A549 (cell line): Measurements from ENCODE around the gene TNNI3. TPM values are rescaled to one million over a fixed set of nuclear protein-coding genes. Genes with fewer than 3 reads are reported as not detected.

Experiments used
- ATAC-seq, 2 experiments: fragments of 200-7000 bp in 1 of 2; fragments of >200 bp in 1 of 2; cut with Nextera tagmentation in 1 of 2; cut with Tn5 transposase in 1 of 2; 3 replicates each; pipeline versions ENCODE4 v1.8.0 to v1.9.1; 2018 to 2020; ENCODE audit warnings: mild to moderate bottlenecking in 1 of 2, moderate library complexity in 1 of 2
- CTCF ChIA-PET: fragments of 300-600 bp; sonication (Branson Sonifier 250); formaldehyde crosslinking; extraction: SDS; loops from one replicate; lab custom pipeline; 2021; ENCODE audit warnings: antibody characterized with exemption, inconsistent platforms; lab: Yijun Ruan, JAX
- POLR2A ChIA-PET: fragments of 350-600 bp; formaldehyde crosslinking; extraction: SDS; loops from one replicate; lab custom pipeline; 2021; ENCODE audit warnings: antibody characterized with exemption, inconsistent platforms; lab: Yijun Ruan, JAX
- DNase-seq, 2 experiments: peaks; one replicate each; pipeline versions ENCODE4 v3.0.0 to v3.0.0-alpha.2; 2011 to 2016; ENCODE audit warnings: low read depth in 1 of 2, low spot score in 1 of 2
- FAIRE-seq: peaks from 2 replicates; lab custom pipeline; 2011; peaks lifted over from hg19 to GRCh38; lab: Jason Lieb, UNC
- H3K27ac ChIP-seq, 2 experiments: fragments of >200 bp; sonication (Bioruptor Twin); formaldehyde crosslinking; 3 replicates each; pipeline ENCODE4 v1.5.1; 2016 to 2017
- H3K4me1 ChIP-seq: fragments of >200 bp; sonication (Bioruptor Twin); formaldehyde crosslinking; 3 replicates; pipeline ENCODE4 v1.6.1; 2016
- H3K4me2 ChIP-seq: fragments of >200 bp; sonication (Bioruptor Twin); formaldehyde crosslinking; 3 replicates; pipeline ENCODE4 v1.6.1; 2016
- H3K4me3 ChIP-seq: fragments of >200 bp; sonication (Bioruptor Twin); formaldehyde crosslinking; 3 replicates; pipeline ENCODE4 v1.5.1; 2016
- H3K9me3 ChIP-seq: fragments of >200 bp; sonication (Bioruptor Twin); formaldehyde crosslinking; 3 replicates; pipeline ENCODE4 v1.6.1; 2016
- ATOH8 ChIP-seq: fragments of 250-450 bp; sonication (Bioruptor Pico); IDR thresholded peaks from 2 replicates; pipeline ENCODE4 v1.5.0; 2020; ENCODE audit warnings: low read depth, mild to moderate bottlenecking, moderate library complexity
- BCL3 ChIP-seq: fragments of >200 bp; sonication (Bioruptor Twin); formaldehyde crosslinking; IDR thresholded peaks from 3 replicates; pipeline ENCODE4 v1.6.1; 2016
- BHLHE40 ChIP-seq: IDR thresholded peaks from 2 replicates; pipeline ENCODE4 v1.6.1; 2012; ENCODE audit warnings: low read depth, low read length, inconsistent platforms
- CBX8 ChIP-seq: fragments of 200-600 bp; sonication (generic); IDR thresholded peaks from 2 replicates; pipeline ENCODE4 v1.6.1; 2016
- CEBPB ChIP-seq, 2 experiments: fragments of >200 bp in 1 of 2; sonication (Bioruptor Twin) in 1 of 2; formaldehyde crosslinking in 1 of 2; IDR thresholded peaks; 2 replicates each; pipeline ENCODE4 v1.6.1; 2012 to 2016
- CHD4 ChIP-seq: fragments of 200-600 bp; sonication (generic); IDR thresholded peaks from 2 replicates; pipeline ENCODE4 v1.6.1; 2016; ENCODE audit warnings: antibody characterized with exemption, mild to moderate bottlenecking, borderline replicate concordance
- CTCF ChIP-seq: fragments of >200 bp; sonication (Bioruptor Twin); formaldehyde crosslinking; IDR thresholded peaks from 3 replicates; pipeline ENCODE4 v1.5.1; 2016
- EHF ChIP-seq: fragments of 250-450 bp; sonication (Bioruptor Pico); IDR thresholded peaks from 2 replicates; pipeline ENCODE4 v1.5.0; 2020; ENCODE audit warnings: mild to moderate bottlenecking
- ELK1 ChIP-seq: fragments of 150-350 bp; IDR thresholded peaks from 2 replicates; pipeline ENCODE4 v1.6.1; 2014; ENCODE audit warnings: low read depth, mild to moderate bottlenecking, low read length
- FOSL2 ChIP-seq, 2 experiments: fragments of 450-650 bp in 1 of 2; fragments of >200 bp in 1 of 2; sonication (Bioruptor Twin) in 1 of 2; formaldehyde crosslinking; IDR thresholded peaks; 2 replicates each; pipeline versions ENCODE4 v1.5.0 to v1.6.1; 2016 to 2020; ENCODE audit warnings: mild to moderate bottlenecking in 1 of 2, moderate library complexity in 1 of 2
- GATA3 ChIP-seq: IDR thresholded peaks from 2 replicates; pipeline ENCODE4 v1.6.1; 2012; ENCODE audit warnings: borderline replicate concordance
- HDAC2 ChIP-seq: fragments of 200-600 bp; sonication (generic); IDR thresholded peaks from 2 replicates; pipeline ENCODE4 v1.6.1; 2016
- HOXA7 ChIP-seq: fragments of 250-450 bp; sonication (Bioruptor Pico); IDR thresholded peaks from 2 replicates; pipeline ENCODE4 v1.5.0; 2020; ENCODE audit warnings: mild to moderate bottlenecking, moderate library complexity
- HOXB5 ChIP-seq: fragments of 250-450 bp; sonication (Bioruptor Pico); IDR thresholded peaks from 2 replicates; pipeline ENCODE4 v1.5.0; 2020; ENCODE audit warnings: mild to moderate bottlenecking, moderate library complexity
- MYC ChIP-seq: IDR thresholded peaks from 2 replicates; pipeline ENCODE4 v1.6.1; 2012; ENCODE audit warnings: mild to moderate bottlenecking, inconsistent platforms, low read length, improper control_type of control experiment, borderline replicate concordance
- NFE2L2 ChIP-seq: fragments of 150-350 bp; conservative IDR thresholded peaks from 2 replicates; pipeline ENCODE4 v1.6.1; 2014; ENCODE audit warnings: low read length
- REST ChIP-seq: fragments of 200-600 bp; sonication (generic); IDR thresholded peaks from 2 replicates; pipeline ENCODE4 v1.6.1; 2016; ENCODE audit warnings: antibody characterized with exemption, mild to moderate bottlenecking, moderate library complexity
- RNF2 ChIP-seq: fragments of 200-600 bp; sonication (generic); IDR thresholded peaks from 2 replicates; pipeline ENCODE4 v1.6.1; 2016; ENCODE audit warnings: low read depth, mild to moderate bottlenecking, antibody characterized with exemption, moderate library complexity, borderline replicate concordance
- SMC3 ChIP-seq: fragments of >200 bp; sonication (Bioruptor Twin); formaldehyde crosslinking; IDR thresholded peaks from 3 replicates; pipeline ENCODE4 v1.6.1; 2018; ENCODE audit warnings: inconsistent platforms
- ZC3H11A ChIP-seq: fragments of 450-650 bp; IDR thresholded peaks from 2 replicates; pipeline ENCODE4 v1.6.1; 2014; ENCODE audit warnings: antibody characterized with exemption, mild to moderate bottlenecking
- ZFP36 ChIP-seq: fragments of 450-650 bp; IDR thresholded peaks from 2 replicates; pipeline ENCODE4 v1.6.1; 2014; ENCODE audit warnings: borderline replicate concordance; ENCODE audit not compliant: partially characterized antibody
- ZNF302 ChIP-seq: fragments of 250-450 bp; sonication (Bioruptor Pico); IDR thresholded peaks from 2 replicates; pipeline ENCODE4 v1.9.0; 2021; ENCODE audit warnings: inconsistent platforms, mild to moderate bottlenecking, moderate library complexity
- WGBS: methylation state at CpG from one replicate; pipeline ENCODE4 v1.1.6; 2017; ENCODE audit errors: missing lambda C conversion rate; 5-methylcytosine and 5-hydroxymethylcytosine counted together
- polyA plus RNA-seq, 4 experiments: library from polyadenylated mRNA; depleted of rRNA in 3 of 4; stranded (reverse); fragments of >200 nt; fragmentation: RNase III in 1 of 4; extraction: RNeasy Plus Mini Kit Qiagen cat#74134 plus additional on column Dnase treatment in 1 of 4; gene quantifications; 2 replicates in 3 of 4; 3 replicates in 1 of 4; pipeline ENCODE4 v1.2.3, GENCODE V29; 2011 to 2017

Gene TNNI3
- polyA plus RNA-seq, 2 of the 4 experiments (the other 2 are of a cell fraction) = 6.5 to 7.8 TPM

GRCh38 chr19:55197528-55197927, 40.0 kb upstream of the TNNI3 start:
- CTCF ChIA-PET = interaction anchor here (0.7 to 2.8 kb wide), 8 partner anchors 9 to 221 kb away, joined by 3 to 13 read pairs (median 6); no protein-coding TSS in a partner anchor
- WGBS = 55% methylated on average over 4 of the region's 4 CpGs
- H3K4me3 ChIP-seq = no peak overlapping the region
- peak in 1 of 2 experiments; percentile 63 for DNase-seq
- no peaks in the 10 kb centered on the region for H3K4me1 ChIP-seq
- H3K9me3 ChIP-seq = no peaks in the 10 kb centered on the region
- ATAC-seq = peak; percentile 68 to 78
- H3K4me2 ChIP-seq = no peak overlapping the region
- TF ChIP-seq ZFP36 = no peak
- TF ChIP-seq EHF (CRISPR knock-in tag) = no peak
- TF ChIP-seq REST = no peak
- TF ChIP-seq ATOH8 = no peak
- TF ChIP-seq ELK1 = no peak
- TF ChIP-seq HOXB5 = no peak
- no peak for TF ChIP-seq CEBPB (IDR thresholded peaks at IDR 0.05)
- no peak for TF ChIP-seq ZNF302 (CRISPR knock-in tag)
- no peak for TF ChIP-seq FOSL2 (IDR thresholded peaks at IDR 0.05)
- no peak for TF ChIP-seq FOSL2 (CRISPR knock-in tag; IDR thresholded peaks at IDR 0.05)
- TF ChIP-seq SMC3 = no peak
- no peak for TF ChIP-seq BCL3
- TF ChIP-seq MYC = no peak
- TF ChIP-seq CTCF = no peak
- TF ChIP-seq CHD4 = no peak
- no peak for TF ChIP-seq CBX8
- no peak for TF ChIP-seq HDAC2
- no peak for FAIRE-seq
- POLR2A ChIA-PET = interaction anchor here (0.7 kb wide), 1 partner anchor 9 kb away, joined by 3 read pairs; no protein-coding TSS in a partner anchor
- H3K27ac ChIP-seq = no peak overlapping the region

GRCh38 chr19:55196803-55197202, 39.3 kb upstream of the TNNI3 start:
- Histone ChIP-seq H3K27ac (no peak overlapping the region), H3K4me3 (no peak overlapping the region), H3K4me1 (no peaks in the 10 kb centered on the region), H3K9me3 (no peaks in the 10 kb centered on the region), H3K4me2 (no peak overlapping the region)
- WGBS = 88% methylated on average over 10 of the region's 10 CpGs
- FAIRE-seq = no peak
- POLR2A ChIA-PET = interaction anchor here (1.0 kb wide), 1 partner anchor 14 kb away, joined by 5 read pairs; no protein-coding TSS in a partner anchor
- CTCF ChIA-PET = interaction anchor here (0.7 to 2.5 kb wide), 5 partner anchors 10 to 104 kb away, joined by 3 to 10 read pairs (median 5); no protein-coding TSS in a partner anchor
- DNase-seq = peak in 1 of 2 experiments; percentile 64
- ATAC-seq = peak; percentile 46 to 73; a peak in 4 of 6 replicates
- TF ChIP-seq RNF2 (no peak), NFE2L2 (no peak), ZC3H11A (no peak), REST (no peak), HOXA7 (CRISPR knock-in tag) (no peak), BHLHE40 (no peak), MYC (no peak), HDAC2 (no peak), GATA3 (no peak)
